ENCODE measurements around the gene SCLY.

- TF ChIP-seq CTCF (IDR thresholded peaks at IDR 0.05) (no peak), POLR2AphosphoS5 (IDR thresholded peaks at IDR 0.05; ENCODE audit: insufficient read depth in 1 of 2, low read depth in 1 of 2) (no peak)
These were observed 80.9 kb downstream of the SCLY start for GRCh38 chr2:238141541-238142318.

Data from vagina (tissue), 2 donors.